ENCODE measurements around the gene STIL.
"Not testable (repeated sequence)": the region's sequence is repeated elsewhere in the genome, so short reads cannot be mapped to it uniquely, and the experiment has no call there.

STIL gene

GRCh38 chr1:47317841-47318240, 3.9 kb upstream of the STIL start:
- Histone ChIP-seq H3K27me3 (ENCODE audit: insufficient read depth, low read length, poor library complexity) (no peaks in the 10 kb centered on the region), H3K9ac (ENCODE audit: low read length) (no peak overlapping the region), H3K18ac (ENCODE audit: low read length) (no peak overlapping the region), H2BK5ac (ENCODE audit: low read length) (no peak overlapping the region), H2BK120ac (ENCODE audit: low read depth, low read length) (no peak overlapping the region), H3K79me2 (ENCODE audit: control insufficient read depth, insufficient read depth, low read length) (peaks cover 10% of the 10 kb centered on the region), H3K79me1 (ENCODE audit: low read length) (no peaks in the 10 kb centered on the region), H3K27ac (ENCODE audit: low read depth, low read length) (peak overlapping the region; percentile 6), H2BK15ac (replicated peaks; ENCODE audit: low read depth) (no peak overlapping the region), H3K4ac (ENCODE audit: low read depth, low read length) (no peak overlapping the region), H3K56ac (ENCODE audit: low read length) (no peak overlapping the region), H3K23ac (ENCODE audit: low read length) (no peak overlapping the region), H3K4me3 (ENCODE audit: low read length) (no peak overlapping the region), H4K5ac (ENCODE audit: low read length) (no peak overlapping the region), H2AK5ac (ENCODE audit: low read length) (no peak overlapping the region), H3K36me3 (ENCODE audit: control insufficient read depth, insufficient read depth, low read length) (no peaks in the 10 kb centered on the region), H4K8ac (ENCODE audit: low read depth, low read length) (no peak overlapping the region), H3K4me2 (ENCODE audit: low read length) (no peak overlapping the region), H3K4me1 (ENCODE audit: control insufficient read depth, low read depth, low read length) (no peaks in the 10 kb centered on the region)
- WGBS (ENCODE audit: extremely low coverage, insufficient coverage, low lambda C conversion rate) = no CpG with 5 or more reads among the region's 1 CpG
- DNase-seq = peak; percentile 83

DNA sequence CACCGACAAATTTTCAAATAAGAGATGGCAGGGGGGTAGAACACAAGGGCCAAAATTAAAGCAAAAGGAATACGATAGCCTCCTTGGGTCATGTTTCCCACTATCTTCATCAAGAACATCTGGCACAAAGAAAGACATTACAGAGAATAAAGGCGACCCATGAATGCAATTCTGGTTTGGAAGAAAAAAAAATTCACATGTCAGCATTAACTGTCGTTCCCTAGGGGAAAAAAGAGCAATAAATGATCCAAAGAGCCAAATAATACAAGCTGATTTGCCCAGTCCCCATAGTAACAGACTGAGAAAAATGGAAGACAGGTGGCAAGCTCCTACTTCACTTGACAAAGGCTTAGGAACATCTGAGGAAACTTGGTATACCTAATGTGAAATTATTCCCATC, 4.5 kb downstream of the STIL start:
- Histone ChIP-seq H3K23ac (ENCODE audit: low read length) (no peak overlapping the region), H3K36me3 (ENCODE audit: control insufficient read depth, insufficient read depth, low read length) (peaks cover 1% of the 10 kb centered on the region), H3K9ac (ENCODE audit: low read length) (peak overlapping the region; percentile 20), H3K79me1 (ENCODE audit: low read length) (no peaks in the 10 kb centered on the region), H3K27ac (ENCODE audit: low read depth, low read length) (peak overlapping the region; percentile 17), H3K4ac (ENCODE audit: low read depth, low read length) (no peak overlapping the region), H2BK120ac (ENCODE audit: low read depth, low read length) (no peak overlapping the region), H2AK5ac (ENCODE audit: low read length) (no peak overlapping the region), H3K4me2 (ENCODE audit: low read length) (no peak overlapping the region), H3K18ac (ENCODE audit: low read length) (no peak overlapping the region), H2BK15ac (replicated peaks; ENCODE audit: low read depth) (no peak overlapping the region), H3K56ac (ENCODE audit: low read length) (peak overlapping the region; percentile 58), H3K79me2 (ENCODE audit: control insufficient read depth, insufficient read depth, low read length) (peaks cover 54% of the 10 kb centered on the region), H2BK5ac (ENCODE audit: low read length) (no peak overlapping the region), H3K27me3 (ENCODE audit: insufficient read depth, low read length, poor library complexity) (no peaks in the 10 kb centered on the region), H3K4me3 (ENCODE audit: low read length) (no peak overlapping the region), H4K5ac (ENCODE audit: low read length) (no peak overlapping the region), H4K8ac (ENCODE audit: low read depth, low read length) (no peak overlapping the region), H3K4me1 (ENCODE audit: control insufficient read depth, low read depth, low read length) (peaks cover 12% of the 10 kb centered on the region)
- no peak for DNase-seq
- no CpG with 5 or more reads among the region's 4 CpGs for WGBS (ENCODE audit: extremely low coverage, insufficient coverage, low lambda C conversion rate)

DNA sequence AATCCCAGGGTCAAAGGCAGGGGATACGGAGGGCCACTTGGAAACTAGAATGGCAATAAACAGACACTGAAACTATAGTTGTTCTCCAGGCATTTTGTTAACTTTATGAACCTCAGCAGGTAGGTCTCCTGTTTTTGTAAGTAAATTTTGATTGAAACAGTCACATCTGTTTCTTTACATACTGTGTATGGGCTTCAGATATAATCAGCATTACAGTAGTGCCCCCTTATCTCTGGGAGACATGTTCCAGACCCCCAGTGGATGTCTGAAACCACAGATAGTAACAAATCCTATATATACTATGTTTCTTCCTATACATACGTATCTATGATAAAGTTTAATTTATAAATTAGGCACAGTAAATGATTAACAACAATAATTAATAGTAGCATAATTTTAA, 11.5 kb downstream of the STIL start:
- H3K23ac ChIP-seq (ENCODE audit: low read length) = no peak overlapping the region
- no peaks in the 10 kb centered on the region for H3K27me3 ChIP-seq (ENCODE audit: insufficient read depth, low read length, poor library complexity)
- no peak overlapping the region for H3K56ac ChIP-seq (ENCODE audit: low read length)
- no peak overlapping the region for H2BK5ac ChIP-seq (ENCODE audit: low read length)
- H3K4me3 ChIP-seq (ENCODE audit: low read length) = no peak overlapping the region
- H2BK120ac ChIP-seq (ENCODE audit: low read depth, low read length) = no peak overlapping the region
- H3K4me1 ChIP-seq (ENCODE audit: control insufficient read depth, low read depth, low read length) = peaks cover 7% of the 10 kb centered on the region
- peaks cover 15% of the 10 kb centered on the region for H3K79me2 ChIP-seq (ENCODE audit: control insufficient read depth, insufficient read depth, low read length)
- H2AK5ac ChIP-seq (ENCODE audit: low read length) = no peak overlapping the region
- H3K18ac ChIP-seq (ENCODE audit: low read length) = no peak overlapping the region
- no peak overlapping the region for H3K9ac ChIP-seq (ENCODE audit: low read length)
- no peak overlapping the region for H3K4ac ChIP-seq (ENCODE audit: low read depth, low read length)
- peaks cover 6% of the 10 kb centered on the region for H3K79me1 ChIP-seq (ENCODE audit: low read length)
- no peak overlapping the region for H2BK15ac ChIP-seq (replicated peaks; ENCODE audit: low read depth)
- no peak overlapping the region for H3K27ac ChIP-seq (ENCODE audit: low read depth, low read length)
- WGBS (ENCODE audit: extremely low coverage, insufficient coverage, low lambda C conversion rate) = no CpG with 5 or more reads among the region's 2 CpGs
- H3K36me3 ChIP-seq (ENCODE audit: control insufficient read depth, insufficient read depth, low read length) = peaks cover 15% of the 10 kb centered on the region
- H3K4me2 ChIP-seq (ENCODE audit: low read length) = no peak overlapping the region
- no peak overlapping the region for H4K5ac ChIP-seq (ENCODE audit: low read length)
- no peak overlapping the region for H4K8ac ChIP-seq (ENCODE audit: low read depth, low read length)
- DNase-seq = no peak

DNA sequence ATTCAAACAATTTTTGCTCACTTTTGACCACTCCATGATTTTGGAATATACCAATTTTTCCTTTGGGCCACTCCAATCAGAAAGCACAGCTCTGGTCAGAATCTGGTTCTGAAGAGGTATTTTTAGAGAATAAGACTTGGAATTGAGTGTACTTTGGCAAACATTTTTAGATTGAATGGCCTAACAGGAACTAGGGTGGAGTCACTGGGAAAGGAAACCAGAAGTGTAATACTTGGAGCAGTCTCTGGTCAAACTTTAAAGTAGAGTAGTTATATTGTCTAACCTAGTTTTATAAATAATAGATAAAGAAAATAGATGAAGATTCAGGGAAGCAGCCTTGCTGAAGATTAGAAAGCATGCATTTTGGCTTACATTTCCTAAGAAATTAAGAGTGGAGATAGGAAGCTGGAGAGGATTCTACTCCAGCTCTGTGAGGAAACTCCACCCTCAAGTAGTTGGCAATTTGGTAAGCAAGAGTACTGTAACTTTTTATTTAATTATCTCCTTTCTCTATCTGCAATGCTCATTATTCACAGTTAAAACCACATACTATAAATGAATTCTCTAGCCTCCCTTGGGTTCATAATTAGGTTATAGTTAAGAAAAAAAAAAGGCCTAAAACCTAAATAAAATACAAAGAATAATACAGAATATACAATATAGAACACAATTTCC, 15.8 kb downstream of the STIL start:
- Histone ChIP-seq H2BK15ac (replicated peaks; ENCODE audit: low read depth) (no peak overlapping the region), H4K5ac (ENCODE audit: low read length) (no peak overlapping the region), H3K27me3 (ENCODE audit: insufficient read depth, low read length, poor library complexity) (no peaks in the 10 kb centered on the region), H4K8ac (ENCODE audit: low read depth, low read length) (no peak overlapping the region), H3K4me3 (ENCODE audit: low read length) (no peak overlapping the region), H3K4me2 (ENCODE audit: low read length) (no peak overlapping the region), H2BK5ac (ENCODE audit: low read length) (no peak overlapping the region), H3K56ac (ENCODE audit: low read length) (no peak overlapping the region), H3K27ac (ENCODE audit: low read depth, low read length) (no peak overlapping the region), H3K4me1 (ENCODE audit: control insufficient read depth, low read depth, low read length) (no peaks in the 10 kb centered on the region), H3K4ac (ENCODE audit: low read depth, low read length) (no peak overlapping the region), H2AK5ac (ENCODE audit: low read length) (no peak overlapping the region), H3K23ac (ENCODE audit: low read length) (no peak overlapping the region), H3K79me1 (ENCODE audit: low read length) (peaks cover 6% of the 10 kb centered on the region), H3K36me3 (ENCODE audit: control insufficient read depth, insufficient read depth, low read length) (peaks cover 16% of the 10 kb centered on the region), H3K9ac (ENCODE audit: low read length) (no peak overlapping the region), H3K79me2 (ENCODE audit: control insufficient read depth, insufficient read depth, low read length) (peaks cover 2% of the 10 kb centered on the region), H3K18ac (ENCODE audit: low read length) (no peak overlapping the region), H2BK120ac (ENCODE audit: low read depth, low read length) (no peak overlapping the region)
- DNase-seq = no peak

DNA sequence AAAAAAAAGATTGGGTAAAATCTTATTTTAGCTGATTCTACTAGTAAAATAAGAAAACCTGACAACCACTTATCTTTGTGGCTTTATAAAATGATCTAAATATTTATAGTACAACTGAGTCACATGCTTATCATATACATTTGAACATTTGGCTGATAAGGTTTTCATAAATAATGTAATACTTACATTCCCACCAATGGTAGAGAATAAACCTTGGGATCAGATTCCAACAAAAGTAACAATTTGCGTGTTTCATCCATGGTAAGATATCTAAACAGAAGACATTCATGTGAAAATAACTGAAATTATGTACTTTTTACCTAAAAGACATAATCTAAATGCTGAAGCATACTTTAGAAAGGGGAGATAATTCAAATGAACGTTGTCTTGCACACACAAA, 18.4 kb downstream of the STIL start:
- Histone ChIP-seq H2BK5ac (ENCODE audit: low read length) (no peak overlapping the region), H3K4ac (ENCODE audit: low read depth, low read length) (no peak overlapping the region), H4K5ac (ENCODE audit: low read length) (no peak overlapping the region), H3K36me3 (ENCODE audit: control insufficient read depth, insufficient read depth, low read length) (peaks cover 9% of the 10 kb centered on the region), H3K27ac (ENCODE audit: low read depth, low read length) (no peak overlapping the region), H3K79me1 (ENCODE audit: low read length) (peaks cover 7% of the 10 kb centered on the region), H3K27me3 (ENCODE audit: insufficient read depth, low read length, poor library complexity) (no peaks in the 10 kb centered on the region), H3K9ac (ENCODE audit: low read length) (no peak overlapping the region), H3K79me2 (ENCODE audit: control insufficient read depth, insufficient read depth, low read length) (peaks cover 1% of the 10 kb centered on the region), H4K8ac (ENCODE audit: low read depth, low read length) (no peak overlapping the region), H3K4me2 (ENCODE audit: low read length) (no peak overlapping the region), H2BK15ac (replicated peaks; ENCODE audit: low read depth) (no peak overlapping the region), H3K4me3 (ENCODE audit: low read length) (no peak overlapping the region), H2AK5ac (ENCODE audit: low read length) (no peak overlapping the region), H2BK120ac (ENCODE audit: low read depth, low read length) (no peak overlapping the region), H3K4me1 (ENCODE audit: control insufficient read depth, low read depth, low read length) (no peaks in the 10 kb centered on the region), H3K56ac (ENCODE audit: low read length) (no peak overlapping the region), H3K18ac (ENCODE audit: low read length) (no peak overlapping the region), H3K23ac (ENCODE audit: low read length) (no peak overlapping the region)
- no CpG with 5 or more reads among the region's 2 CpGs for WGBS (ENCODE audit: extremely low coverage, insufficient coverage, low lambda C conversion rate)
- no peak for DNase-seq

GRCh38 chr1:47294863-47295262, 19.1 kb downstream of the STIL start:
- H2BK120ac ChIP-seq (ENCODE audit: low read depth, low read length); H3K4me2 ChIP-seq (ENCODE audit: low read length); H3K56ac ChIP-seq (ENCODE audit: low read length); H4K8ac ChIP-seq (ENCODE audit: low read depth, low read length); H3K36me3 ChIP-seq (ENCODE audit: control insufficient read depth, insufficient read depth, low read length); H3K18ac ChIP-seq (ENCODE audit: low read length); H3K4me1 ChIP-seq (ENCODE audit: control insufficient read depth, low read depth, low read length); H3K27ac ChIP-seq (ENCODE audit: low read depth, low read length); H2BK15ac ChIP-seq (replicated peaks; ENCODE audit: low read depth); H3K23ac ChIP-seq (ENCODE audit: low read length); H3K4ac ChIP-seq (ENCODE audit: low read depth, low read length); H3K4me3 ChIP-seq (ENCODE audit: low read length); H3K79me2 ChIP-seq (ENCODE audit: control insufficient read depth, insufficient read depth, low read length); H3K79me1 ChIP-seq (ENCODE audit: low read length); H3K27me3 ChIP-seq (ENCODE audit: insufficient read depth, low read length, poor library complexity); DNase-seq; H4K5ac ChIP-seq (ENCODE audit: low read length); H2BK5ac ChIP-seq (ENCODE audit: low read length); H2AK5ac ChIP-seq (ENCODE audit: low read length); H3K9ac ChIP-seq (ENCODE audit: low read length): not testable (repeated sequence)
- WGBS (ENCODE audit: extremely low coverage, insufficient coverage, low lambda C conversion rate) = no CpG with 5 or more reads among the region's 6 CpGs

Measured in mesendoderm (in vitro differentiated cells).